NCI-H146 (cell line): ENCODE measurements around the gene XXYLT1.
"Not testable (repeated sequence)": the region's sequence is repeated elsewhere in the genome, so short reads cannot be mapped to it uniquely, and the experiment has no call there.

Source experiments
- DNase-seq: peaks from one replicate; lab custom pipeline; 2025; lab: John Stamatoyannopoulos, UW

Gene XXYLT1

DNA sequence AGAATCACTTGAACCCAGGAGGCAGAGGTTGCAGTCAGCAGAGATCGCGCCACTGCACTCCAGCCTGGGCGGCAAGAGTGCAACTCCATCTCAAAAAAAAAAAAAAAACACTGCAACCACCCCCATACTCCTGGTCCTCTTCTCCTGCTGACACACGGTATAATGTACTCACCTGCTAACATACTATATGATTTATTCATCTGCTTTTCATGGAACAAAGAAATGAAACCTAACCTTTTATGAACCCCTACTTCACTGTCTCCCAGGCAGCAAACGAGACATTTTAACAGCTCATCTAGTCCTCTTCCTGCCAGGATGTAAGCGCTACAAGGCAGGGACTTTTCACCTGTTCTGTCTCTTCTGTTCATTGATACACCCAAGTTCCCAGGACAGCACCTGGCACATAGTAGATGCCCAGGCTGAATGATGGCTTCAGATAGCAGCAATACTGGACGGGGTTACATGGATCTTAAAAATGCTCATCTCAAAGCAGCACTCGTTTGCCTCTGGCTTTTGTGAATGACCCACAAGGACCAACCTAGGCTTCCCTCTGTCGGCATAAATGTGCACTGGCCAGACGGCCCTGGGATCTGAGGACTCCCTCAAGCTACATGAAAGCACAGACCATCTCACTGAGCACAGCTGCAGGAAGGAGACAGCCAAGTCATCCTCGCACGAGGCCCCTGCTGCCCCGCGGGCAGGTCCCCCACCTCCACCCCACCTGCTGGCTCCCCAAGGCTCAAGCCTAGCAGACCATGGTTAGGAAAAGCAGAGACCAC is 20.3 kb downstream of the XXYLT1 start:
- DNase-seq, result peak; percentile 21

DNA sequence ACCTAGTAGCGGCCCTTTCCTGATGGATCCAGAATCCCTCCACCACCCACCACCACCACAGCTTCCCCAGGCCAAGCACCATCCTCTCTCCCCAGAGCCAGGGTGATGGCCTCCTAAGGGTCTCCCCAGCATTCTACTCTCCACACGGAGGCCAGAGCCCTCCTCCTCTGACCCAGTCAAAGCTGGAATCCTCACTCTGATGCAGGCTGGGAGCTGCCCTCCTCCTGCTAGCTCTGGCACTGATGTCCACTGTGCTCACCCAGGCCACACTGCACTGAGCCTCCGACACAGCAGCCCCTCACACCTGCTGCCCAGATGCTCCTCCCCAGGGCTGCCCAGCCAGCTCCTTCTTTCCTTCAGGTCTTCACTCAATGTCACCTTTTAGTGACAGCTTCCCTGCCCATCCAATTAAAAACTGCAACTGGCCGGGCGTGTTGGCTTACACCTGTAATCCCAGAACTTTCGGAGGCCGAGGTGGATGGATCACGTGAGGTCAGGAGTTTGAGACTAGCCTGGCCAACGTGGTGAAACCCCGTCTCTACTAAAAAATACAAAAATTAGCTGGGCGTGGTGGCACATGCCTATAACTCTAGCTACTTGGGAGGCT is 21.0 kb downstream of the XXYLT1 start:
- DNase-seq, result no peak

DNA sequence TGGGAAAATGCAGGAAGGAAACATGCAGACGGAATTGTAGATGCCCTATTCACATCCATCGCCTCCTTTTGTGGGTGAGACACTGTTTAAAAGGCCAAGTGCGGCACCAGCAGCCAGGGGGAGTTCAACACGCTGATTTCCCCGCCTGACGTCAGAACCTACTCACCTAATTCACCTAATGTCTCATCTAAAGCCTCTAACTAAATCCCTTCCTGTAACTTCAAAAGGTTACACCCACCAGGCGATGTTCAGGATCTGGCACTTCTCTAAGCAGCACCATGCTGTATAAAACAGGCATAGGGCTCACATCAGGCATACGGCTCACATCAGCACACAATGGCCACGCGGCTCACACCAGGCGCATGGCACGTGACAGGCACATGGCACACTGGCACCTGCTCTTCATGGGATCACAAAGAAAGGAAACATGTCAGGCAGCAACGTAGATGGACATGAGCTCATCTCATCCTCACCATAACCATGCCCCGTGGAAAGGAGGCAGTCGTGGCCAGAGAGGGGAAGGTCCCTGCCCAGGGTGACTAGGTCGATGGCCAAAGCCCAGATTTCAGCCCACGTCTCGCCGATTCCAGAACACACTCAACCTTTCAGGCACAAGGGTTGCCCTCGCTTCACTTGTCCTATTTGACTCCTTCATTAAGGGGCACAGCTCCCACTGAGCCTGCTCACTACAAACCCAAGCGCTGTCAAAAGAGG is 21.7 kb downstream of the XXYLT1 start:
- DNase-seq, result no peak

DNA sequence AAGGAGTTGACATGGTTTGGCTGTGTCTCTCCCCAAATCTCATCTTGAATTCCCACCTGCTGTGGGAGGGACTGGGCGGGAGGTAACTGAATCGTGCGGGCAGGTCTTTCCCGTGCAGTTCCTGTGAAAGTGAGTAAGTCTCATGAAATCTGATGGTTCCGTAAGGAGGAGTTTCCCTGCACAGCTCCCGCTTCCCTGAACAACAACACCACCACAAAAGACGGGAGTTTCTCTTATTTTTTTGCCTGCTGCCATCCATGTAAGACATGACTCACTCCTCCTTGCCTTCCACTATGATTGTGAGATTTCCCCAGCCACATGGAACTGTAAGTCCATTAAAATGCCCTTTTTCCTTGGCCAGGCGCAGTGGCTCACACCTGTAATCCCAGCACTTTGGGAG is 22.7 kb downstream of the XXYLT1 start:
- no peak for DNase-seq

DNA sequence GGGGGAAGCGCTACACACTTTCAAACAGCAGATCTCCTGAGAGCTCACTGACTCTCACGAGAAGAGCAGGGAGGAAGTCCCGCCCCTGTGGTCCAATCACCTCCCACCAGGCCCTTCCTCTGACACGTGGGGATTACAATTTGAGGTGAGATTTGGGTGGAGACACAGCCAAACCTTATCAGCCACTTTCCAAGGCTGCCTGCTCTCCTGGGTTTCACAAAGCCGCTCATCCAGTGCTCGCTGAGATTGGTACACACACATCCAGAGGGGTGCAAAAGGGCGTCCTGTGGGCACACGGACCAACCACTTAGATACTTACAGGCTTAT is 23.1 kb downstream of the XXYLT1 start:
- DNase-seq, result no peak

DNA sequence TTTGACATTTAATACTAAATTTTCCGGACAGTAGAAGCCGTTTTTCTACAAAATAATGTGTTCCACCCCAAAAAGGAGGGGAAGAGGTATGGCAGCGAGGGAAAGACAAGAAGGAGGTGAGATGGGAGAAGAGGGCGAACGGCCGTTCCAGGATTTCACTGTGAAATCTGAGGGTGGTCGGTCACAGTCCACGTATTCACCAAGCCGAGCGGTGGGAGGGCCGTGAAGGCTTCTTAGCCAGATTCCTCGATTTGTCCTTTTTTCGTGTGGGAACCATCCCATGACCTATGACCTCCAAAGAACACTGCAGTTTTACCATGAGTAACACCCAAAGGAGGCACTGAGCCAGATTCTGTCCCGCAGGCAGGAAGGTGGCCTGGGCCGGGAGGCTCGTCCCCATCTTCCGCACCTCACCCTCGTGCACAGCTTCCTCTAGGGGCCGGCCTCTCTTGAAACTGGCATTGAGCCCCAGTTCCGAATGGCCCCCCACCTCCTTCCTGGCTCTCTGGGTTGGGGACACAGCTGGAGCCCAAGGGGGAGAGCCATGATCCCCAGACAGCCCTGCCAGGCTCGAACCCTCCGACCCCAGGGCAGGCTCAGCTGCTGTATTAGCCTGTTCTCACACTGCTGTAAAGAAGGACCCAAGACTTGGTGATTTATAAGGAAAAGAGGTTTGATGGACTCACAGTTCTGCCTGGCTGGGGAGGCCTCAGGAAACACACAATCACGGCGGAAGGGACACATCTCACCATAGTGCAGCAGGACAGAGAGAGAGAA is 23.7 kb downstream of the XXYLT1 start:
- DNase-seq, result no peak

DNA sequence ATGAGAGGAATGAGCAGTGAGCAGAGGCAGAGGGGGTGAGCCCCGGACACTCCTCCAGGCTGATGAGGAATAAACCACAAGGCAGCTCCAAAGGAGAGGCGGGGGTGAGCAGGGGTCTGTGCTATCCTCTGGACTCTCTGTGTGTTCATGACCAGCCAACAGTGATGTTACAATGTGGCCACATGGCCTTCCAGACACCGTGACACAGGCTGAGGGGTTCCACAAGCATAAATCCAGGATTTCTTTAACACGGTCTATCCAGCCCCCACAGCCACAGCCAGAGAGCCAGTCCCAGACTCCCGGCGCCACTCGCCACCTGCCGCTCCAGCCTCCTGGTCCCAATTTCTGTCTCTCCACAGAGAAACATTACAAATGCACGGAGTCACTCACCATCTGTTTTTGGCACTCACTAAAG is 24.4 kb downstream of the XXYLT1 start:
- DNase-seq, result no peak

DNA sequence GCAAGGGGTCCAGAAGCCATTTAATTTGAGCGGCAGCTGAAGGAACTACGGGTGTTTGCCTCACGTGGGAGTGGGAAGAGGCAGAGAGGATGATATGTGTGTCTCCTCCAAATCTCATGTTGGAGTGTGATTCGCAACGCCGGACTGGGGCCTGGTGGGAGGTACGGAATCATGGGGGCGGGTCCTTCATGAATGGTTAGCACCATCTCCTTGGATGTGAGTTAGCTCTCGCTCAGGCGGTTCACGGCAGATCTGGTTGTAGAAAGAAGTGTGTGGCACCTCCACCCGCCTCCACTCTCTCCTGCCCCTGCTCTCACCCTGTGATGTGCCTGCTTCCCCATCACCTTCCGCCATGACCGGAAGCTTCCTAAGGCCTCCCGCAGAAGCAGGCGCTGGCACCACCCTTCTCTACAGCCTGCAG is 25.4 kb downstream of the XXYLT1 start:
- no peak for DNase-seq

DNA sequence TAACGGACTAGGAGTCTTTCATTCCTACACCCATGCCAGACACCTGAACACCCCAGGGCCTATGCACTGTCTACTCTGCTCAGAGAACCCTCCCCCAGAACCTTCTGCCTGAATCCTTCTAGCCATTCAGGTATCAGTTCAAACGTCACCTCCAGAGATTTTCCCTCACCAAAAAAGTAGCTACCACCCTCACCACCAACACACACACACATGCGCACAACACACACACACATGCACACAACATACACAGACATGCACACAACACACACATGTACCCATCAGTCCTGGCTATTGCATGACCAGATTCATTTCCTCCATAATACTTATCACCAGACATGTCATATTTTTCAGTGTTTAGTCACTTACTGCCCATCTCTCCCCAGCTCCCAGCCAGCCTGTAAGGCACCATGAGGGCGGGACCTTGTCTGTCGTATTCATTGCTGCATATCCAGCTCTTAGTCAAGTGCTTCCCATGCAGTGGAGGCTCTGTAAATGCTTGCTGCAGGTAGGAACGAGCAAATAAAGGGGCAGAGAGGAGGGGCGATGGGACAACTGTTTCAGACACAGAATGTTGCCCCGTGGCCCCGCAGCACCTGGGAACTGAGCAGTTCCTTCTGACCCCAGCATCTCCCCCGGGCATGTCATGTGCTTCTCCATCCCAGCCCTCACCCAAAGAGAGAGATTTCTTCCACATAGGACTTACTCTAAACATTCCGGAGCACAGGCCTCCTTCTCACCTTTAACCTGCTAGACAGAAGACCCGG is 29.2 kb downstream of the XXYLT1 start:
- DNase-seq, result no peak

DNA sequence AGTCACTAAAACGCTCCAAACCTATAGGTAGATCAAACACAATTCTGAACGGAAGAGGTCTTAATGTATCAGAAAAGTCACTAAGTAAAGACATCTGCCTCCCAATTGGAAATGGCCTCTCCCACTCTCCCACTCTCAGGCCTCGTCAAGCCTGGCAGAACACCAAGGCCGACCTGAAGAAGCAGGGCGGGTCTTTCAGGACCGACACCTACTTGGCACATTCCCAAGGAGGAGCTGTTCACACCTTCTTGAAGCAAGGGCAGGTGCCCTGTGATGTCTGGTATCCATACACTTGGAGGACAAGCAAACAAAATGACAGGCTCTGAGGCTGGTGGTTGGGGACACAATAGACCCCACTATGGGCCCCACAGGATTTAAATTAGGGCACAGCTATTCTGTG is 30.0 kb downstream of the XXYLT1 start:
- DNase-seq, result no peak

DNA sequence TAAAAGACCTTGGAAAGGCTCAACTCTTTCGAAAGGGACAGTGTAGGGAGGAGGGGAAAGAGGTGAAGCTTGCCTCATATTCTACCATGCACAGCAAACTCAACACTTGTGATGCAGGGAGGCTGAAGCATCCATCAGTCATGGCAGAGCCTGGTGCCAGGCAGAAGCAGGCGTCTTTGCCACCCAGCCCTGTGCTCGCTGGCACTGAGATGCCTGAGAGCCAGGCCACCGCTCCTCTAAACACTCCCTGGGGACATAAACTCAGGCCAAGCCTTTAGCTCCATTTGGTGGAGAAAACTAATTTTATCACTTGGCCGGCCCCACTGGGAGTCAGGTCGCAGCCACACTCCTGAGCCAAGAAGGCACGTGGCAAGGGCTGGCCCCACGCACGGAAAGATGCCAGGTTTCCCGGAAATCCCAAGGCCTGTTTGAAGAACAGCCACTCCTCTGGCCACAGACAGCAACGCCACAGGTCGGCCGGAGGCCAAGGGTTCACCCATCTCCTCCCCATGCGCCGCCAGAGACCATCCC is 30.7 kb downstream of the XXYLT1 start:
- DNase-seq, result no peak

DNA sequence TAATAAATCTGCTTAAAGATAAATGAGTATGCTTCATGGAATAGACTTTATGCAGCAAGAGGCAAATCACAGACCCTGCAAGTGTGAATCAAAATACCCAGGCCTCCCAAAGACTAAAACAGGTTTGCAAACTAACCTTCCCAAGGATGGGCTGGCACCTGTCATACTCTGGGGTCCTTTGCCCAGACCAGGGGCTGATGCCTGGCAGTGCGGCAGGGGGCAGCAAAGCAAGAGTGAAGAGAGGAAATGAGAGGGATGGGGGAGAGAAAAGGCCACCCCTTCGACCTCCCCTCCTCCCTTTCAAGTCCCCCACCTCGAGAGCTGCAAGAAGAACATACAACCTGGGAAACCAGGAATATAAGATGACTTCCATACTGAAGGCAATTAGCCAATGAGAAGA is 31.8 kb downstream of the XXYLT1 start:
- no peak for DNase-seq

DNA sequence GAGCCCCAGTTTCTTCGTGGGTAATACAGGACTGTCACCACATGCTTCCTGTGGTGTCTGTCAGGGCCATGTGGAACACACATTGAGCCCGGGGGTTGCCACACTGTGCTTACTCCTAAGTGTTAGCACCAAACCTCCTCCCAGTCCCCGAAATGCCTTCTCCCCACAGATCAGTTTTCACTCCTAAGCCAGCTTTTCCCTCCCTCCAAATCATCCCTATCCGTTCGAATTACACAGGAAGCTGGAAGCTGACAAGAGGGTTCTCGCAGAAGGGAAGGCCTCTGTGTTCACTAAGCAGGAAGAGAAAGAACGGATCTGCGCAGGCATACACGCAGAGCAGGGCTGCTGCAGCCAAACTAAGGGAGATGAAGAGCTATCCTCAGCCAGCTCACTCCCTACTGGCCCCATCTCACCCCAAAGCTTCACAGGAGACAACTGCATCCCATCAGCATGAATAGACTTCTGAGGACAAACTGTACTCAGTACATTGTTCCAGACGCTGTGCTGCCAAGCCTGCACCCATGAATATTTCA is 32.3 kb downstream of the XXYLT1 start:
- no peak for DNase-seq

DNA sequence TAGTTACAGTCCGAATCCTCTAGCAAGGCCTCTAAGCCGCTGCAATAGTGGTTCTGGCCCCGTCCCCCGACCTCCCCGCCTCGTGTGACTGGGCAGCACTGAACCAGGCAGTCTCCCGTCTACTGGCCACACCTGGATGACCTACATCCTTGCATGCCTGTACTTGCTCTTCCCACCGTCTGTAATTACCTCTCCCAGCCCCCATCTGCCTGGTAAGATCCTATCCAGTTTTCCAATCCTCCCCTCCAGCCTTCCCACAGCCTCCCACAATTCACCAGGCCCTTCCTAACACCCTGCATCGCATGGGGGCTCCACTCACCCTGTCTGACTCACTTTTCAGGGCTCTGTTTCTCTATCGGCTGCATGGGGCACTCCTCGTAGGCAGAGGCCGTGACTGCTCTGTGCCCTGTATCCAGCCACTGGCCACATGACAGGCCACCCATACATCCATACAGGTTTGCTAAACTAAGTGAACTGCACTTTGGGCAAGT is 32.8 kb downstream of the XXYLT1 start:
- no peak for DNase-seq

DNA sequence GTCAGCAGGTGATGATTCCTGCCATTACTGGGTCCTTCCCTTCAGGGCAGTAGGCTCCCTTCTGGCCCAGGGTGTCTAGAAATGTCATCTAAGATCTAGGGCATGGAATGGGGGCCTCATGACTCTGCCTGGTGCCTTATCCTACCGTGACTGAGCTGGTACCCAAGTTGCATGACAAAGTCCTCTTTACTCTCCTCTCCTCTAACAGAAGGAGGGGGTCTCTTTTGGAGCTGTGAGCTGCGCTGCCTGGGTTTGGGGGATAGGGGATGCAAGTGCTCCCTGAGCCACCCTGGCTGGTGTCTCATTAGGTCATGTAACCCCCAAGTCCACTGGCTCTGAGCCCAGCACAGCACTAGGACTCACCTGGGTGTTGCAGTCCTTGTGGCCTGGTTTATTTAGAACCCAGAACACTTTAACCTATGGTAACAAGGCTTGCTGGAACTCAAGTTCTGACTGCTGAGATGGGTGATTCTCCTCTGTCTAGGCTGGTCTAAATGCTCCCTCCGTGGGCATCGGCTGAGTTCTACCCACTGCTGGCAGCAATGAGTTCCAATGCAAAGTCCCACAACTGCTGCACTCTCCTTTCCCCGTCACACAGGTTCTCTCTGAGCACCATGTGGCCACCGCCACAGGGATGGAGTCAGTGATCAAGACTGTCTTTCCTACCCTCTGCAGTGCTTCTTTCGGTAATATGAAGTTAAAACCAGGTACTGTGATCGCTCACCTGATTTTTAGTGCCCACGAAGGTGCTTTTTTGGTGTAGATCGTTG is 34.0 kb downstream of the XXYLT1 start:
- DNase-seq, result no peak

DNA sequence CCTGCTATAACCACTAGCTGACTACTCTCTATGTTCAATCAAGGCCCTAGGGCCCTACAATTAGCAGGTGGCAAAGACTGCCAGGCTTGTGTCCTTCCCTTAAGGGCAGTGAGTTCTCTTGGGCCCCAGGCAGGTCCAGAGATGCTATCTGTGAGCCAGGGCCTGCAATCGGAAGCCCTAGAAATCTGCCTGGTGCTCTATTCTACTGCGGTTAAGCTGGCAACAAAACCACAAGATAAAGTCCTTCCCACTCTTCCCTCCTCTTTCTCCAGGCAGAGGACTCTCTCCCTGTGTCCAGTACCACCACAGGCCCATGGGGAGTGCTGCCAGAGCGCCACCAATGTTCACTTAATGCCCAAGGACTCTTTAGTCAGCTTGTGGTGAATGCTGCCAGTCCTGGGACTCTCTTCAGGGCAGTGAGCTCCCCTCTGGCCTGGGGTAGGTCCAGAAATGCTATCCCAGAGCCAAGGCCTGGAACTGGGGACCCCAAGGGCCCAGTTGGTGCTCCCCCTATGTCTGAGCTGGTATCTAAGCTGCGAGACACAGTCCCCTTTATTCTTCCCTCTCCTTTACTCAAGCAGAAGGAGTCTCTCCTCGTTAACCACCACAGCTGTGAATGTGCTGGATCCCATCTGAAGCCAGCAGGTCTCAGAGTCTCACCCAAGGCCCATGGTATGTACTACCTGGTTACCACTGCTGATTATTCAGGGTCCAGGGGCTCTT is 34.7 kb downstream of the XXYLT1 start:
- no peak for DNase-seq

DNA sequence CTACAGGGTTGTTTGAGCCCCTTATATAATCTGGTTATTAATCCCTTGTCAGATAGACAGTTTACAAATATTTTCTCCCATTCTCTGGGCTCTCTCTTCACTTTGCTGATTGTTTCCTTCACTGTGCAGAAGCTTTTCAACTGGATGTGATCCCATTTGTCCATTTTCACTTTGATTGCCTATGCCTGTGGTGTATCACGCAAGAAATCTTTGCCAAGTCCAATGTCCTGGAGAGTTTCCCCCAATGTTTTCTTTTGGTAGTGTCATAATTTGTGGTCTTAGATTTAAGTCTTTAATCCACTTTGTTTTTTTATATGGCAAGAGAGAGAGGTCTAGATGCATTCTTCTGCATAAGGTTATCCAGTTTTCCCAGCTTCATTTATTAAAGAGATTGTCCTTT is 40.7 kb downstream of the XXYLT1 start:
- no peak for DNase-seq

DNA sequence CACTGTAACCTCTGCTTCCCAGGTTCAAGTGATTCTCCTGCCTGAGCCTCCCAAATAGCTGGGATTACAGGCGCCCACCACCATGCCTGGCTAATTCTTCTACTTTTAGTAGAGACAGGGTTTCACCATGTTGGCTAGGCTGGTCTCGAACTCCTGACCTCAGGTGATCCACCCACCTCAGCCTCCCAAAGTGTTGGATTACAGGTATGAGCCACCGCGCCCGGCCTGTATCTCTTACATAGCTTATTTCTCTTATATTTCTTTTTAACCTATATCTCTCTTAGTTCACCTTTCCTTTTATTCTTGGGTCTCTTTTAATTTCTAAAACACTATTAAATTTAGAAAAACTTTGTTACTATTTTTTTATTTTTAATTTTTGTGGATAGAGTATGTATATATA is 42.1 kb downstream of the XXYLT1 start:
- not testable (repeated sequence) for DNase-seq

DNA sequence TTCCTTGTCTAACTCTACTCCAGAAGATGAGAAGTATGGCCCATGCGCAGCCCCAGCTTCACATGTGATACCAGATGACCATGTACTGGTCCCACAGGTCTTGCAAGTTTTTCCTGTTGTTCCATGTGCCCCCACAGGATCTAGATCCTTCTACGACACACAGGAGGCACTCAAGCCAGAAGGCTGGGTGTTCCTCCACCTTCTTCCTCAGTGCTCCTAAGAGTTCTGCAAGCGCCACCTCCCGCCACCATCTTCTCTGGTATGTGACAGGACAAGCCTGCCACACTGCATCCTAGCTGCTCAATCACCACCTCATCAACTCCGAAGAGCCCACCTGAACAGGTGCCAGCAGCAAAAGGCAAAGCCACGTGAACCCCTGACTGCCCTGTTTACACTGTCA is 43.1 kb downstream of the XXYLT1 start:
- no peak for DNase-seq
